Measurements from ENCODE around the gene ABCA3.

ABCA3 gene

DNA sequence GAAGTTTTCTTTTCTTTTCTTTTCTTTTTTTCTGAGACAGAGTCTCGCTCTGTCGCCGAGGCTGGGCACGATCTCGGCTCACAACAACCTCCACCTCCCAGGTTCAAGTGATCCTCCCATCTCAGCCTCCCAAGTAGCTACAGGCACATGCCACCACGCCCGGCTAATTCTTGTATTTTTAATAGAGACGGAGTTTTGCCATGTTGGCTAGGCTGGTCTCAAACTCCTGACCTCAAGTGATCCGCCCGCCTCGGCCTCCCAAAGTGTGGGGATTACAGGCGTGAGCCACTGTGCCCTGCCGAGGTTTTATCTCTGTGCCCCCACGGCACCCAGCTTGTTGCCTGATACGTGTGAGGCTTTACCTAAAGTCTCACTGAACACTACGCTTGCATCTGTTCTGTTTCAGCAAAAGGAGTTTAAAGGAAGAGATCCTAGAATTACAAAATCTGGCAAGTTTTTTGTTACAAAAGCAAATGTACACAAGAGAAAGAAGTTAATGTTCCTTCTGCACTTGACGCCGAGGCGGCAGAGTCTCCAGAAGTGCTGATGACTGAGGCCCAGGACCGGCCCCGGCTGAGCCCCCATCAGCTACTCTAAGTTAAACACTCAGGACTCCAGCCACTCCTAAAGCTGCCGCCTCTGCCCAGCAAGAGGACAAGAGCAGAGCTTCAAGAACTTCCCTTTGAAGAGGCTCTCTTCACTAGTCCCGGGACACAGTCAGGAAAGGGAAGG, 9.2 kb downstream of the ABCA3 start:
- Histone ChIP-seq H3K4me1 (ENCODE audit: control insufficient read depth, insufficient read depth, low read length, poor library complexity, severe bottlenecking) (peaks cover 6% of the 10 kb centered on the region), H3K4me3 (ENCODE audit: extremely low read depth, insufficient read depth, low read length, poor library complexity, severe bottlenecking) (no peak overlapping the region), H3K9me3 (ENCODE audit: control insufficient read depth, low read length) (no peaks in the 10 kb centered on the region), H3K36me3 (ENCODE audit: control insufficient read depth, insufficient read depth, low read length) (no peaks in the 10 kb centered on the region), H3K27ac (ENCODE audit: low read depth, low read length, severe bottlenecking) (no peak overlapping the region)
- 88% methylated on average over 21 to 23 of the region's 23 CpGs for WGBS, 2 experiments (ENCODE audit: insufficient coverage in 2 of 2)

DNA sequence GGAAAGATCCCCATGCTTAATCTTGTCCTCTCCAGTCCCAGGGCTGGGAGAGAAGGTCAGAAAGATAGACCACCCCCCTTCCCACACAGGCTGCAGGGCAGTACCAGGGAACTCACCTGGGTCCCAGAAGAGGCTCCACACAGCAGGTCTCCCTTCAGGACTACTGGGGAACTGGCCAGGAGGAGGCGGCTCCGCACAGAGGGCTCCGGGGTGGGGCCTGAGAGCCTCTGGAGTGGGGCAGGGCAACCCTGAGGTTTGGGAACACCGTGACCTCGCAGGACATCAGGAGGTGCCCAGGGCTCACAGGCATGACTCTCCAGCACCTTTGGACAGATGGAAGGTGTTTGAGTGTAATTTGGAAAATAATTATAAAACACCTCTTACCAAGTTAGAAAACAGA, 11.0 kb downstream of the ABCA3 start:
- Histone ChIP-seq H3K36me3 (ENCODE audit: control insufficient read depth, insufficient read depth, low read length) (no peaks in the 10 kb centered on the region), H3K4me3 (ENCODE audit: extremely low read depth, insufficient read depth, low read length, poor library complexity, severe bottlenecking) (no peak overlapping the region), H3K9me3 (ENCODE audit: control insufficient read depth, low read length) (no peaks in the 10 kb centered on the region), H3K27ac (ENCODE audit: low read depth, low read length, severe bottlenecking) (no peak overlapping the region), H3K4me1 (ENCODE audit: control insufficient read depth, insufficient read depth, low read length, poor library complexity, severe bottlenecking) (no peaks in the 10 kb centered on the region)
- WGBS, 2 experiments (ENCODE audit: insufficient coverage in 2 of 2) = 77 to 83% methylated on average over 3 to 5 of the region's 5 CpGs

DNA sequence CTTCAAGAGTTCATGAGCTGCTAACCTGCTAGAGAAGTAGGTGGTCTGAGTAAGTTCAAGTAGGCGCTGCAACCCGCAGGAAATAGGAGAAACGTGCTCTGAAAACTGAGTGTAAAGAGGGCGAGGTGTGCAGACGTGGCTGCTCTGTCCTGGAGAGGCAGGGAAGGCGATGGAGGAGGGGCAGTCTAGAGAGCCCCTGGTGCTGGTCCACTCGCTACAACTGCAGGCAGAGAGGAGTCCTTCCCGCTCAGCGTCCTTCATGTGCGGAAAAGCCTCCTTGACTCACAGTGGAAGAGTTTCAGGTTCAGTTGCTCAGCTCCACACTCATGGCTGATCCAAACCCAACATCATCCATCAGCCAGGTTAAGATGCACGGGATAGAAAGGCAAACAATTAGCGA, 12.1 kb downstream of the ABCA3 start:
- no peaks in the 10 kb centered on the region for H3K4me1 ChIP-seq (ENCODE audit: control insufficient read depth, insufficient read depth, low read length, poor library complexity, severe bottlenecking)
- WGBS, 2 experiments (ENCODE audit: insufficient coverage in 2 of 2) = 88 to 93% methylated on average over 11 to 12 of the region's 12 CpGs
- no peaks in the 10 kb centered on the region for H3K9me3 ChIP-seq (ENCODE audit: control insufficient read depth, low read length)
- no peaks in the 10 kb centered on the region for H3K36me3 ChIP-seq (ENCODE audit: control insufficient read depth, insufficient read depth, low read length)
- H3K4me3 ChIP-seq (ENCODE audit: extremely low read depth, insufficient read depth, low read length, poor library complexity, severe bottlenecking) = no peak overlapping the region
- no peak overlapping the region for H3K27ac ChIP-seq (ENCODE audit: low read depth, low read length, severe bottlenecking)

DNA sequence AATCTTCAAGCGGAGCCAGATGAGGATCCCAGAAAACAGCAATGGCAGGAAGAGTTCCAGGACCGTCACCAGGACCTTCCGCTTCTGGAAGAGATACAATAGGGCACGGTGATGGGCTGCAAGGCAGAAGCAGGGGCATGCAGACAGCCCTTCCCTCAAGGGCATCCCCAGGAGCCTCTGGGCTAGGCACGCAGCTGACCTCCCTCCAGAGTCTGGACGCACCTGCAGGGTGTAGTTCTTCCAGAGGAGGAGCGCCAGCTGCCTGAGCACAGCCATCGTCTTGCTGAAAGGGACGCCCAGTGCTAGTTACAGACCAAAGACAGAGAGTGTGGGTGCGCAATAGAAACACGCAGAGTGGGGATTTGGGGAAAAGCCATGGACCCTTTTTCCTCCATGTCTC, 14.3 kb downstream of the ABCA3 start:
- Histone ChIP-seq H3K4me3 (ENCODE audit: extremely low read depth, insufficient read depth, low read length, poor library complexity, severe bottlenecking) (no peak overlapping the region), H3K9me3 (ENCODE audit: control insufficient read depth, low read length) (no peaks in the 10 kb centered on the region), H3K27ac (ENCODE audit: low read depth, low read length, severe bottlenecking) (no peak overlapping the region), H3K36me3 (ENCODE audit: control insufficient read depth, insufficient read depth, low read length) (no peaks in the 10 kb centered on the region), H3K4me1 (ENCODE audit: control insufficient read depth, insufficient read depth, low read length, poor library complexity, severe bottlenecking) (no peaks in the 10 kb centered on the region)
- WGBS, 2 experiments (ENCODE audit: insufficient coverage in 2 of 2) = 87 to 91% methylated on average over 10 to 11 of the region's 11 CpGs

DNA sequence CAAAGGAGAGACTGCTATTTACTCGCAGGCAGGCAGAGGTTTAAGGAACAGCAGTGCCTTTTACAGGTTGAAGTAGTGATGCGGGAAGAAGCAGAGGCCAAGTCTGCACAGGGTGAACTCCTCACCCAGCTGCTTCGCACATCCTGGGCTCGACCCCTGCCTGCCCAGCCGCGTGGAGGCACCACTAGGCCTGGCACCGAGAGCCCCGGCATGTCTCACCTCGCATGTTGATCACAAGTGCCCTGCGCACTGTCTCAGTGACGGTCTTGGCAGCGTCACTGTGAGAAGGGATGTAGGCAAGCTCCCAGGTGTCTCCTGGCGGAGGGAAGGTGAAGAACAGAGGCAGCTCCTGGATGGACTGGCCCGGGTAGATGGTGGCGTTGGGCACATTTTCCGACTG, 14.7 kb downstream of the ABCA3 start:
- H3K9me3 ChIP-seq (ENCODE audit: control insufficient read depth, low read length) = no peaks in the 10 kb centered on the region
- no peaks in the 10 kb centered on the region for H3K4me1 ChIP-seq (ENCODE audit: control insufficient read depth, insufficient read depth, low read length, poor library complexity, severe bottlenecking)
- no peaks in the 10 kb centered on the region for H3K36me3 ChIP-seq (ENCODE audit: control insufficient read depth, insufficient read depth, low read length)
- no peak overlapping the region for H3K27ac ChIP-seq (ENCODE audit: low read depth, low read length, severe bottlenecking)
- WGBS, 2 experiments (ENCODE audit: insufficient coverage in 2 of 2) = 84 to 89% methylated on average over 16 of the region's 16 CpGs
- H3K4me3 ChIP-seq (ENCODE audit: extremely low read depth, insufficient read depth, low read length, poor library complexity, severe bottlenecking) = no peak overlapping the region

DNA sequence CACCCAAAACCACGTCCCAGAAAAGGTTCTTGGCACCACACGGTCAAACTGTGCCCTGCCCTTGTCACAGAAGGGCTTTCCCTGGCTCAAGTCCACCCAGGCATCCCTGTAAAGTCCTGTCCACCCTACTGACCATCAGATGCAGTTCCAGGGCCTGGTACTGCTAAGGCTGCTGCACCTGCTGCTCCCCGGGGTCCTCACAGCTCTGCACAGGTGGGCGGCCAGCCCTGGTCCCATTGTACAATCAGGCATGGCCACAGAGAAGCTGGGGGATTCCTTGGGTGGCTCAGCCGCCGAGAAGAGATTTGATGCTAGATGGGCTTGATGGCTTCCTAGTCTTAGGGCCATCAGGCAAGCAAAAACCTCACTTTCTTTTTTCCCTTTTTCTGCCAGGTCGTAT, 15.3 kb downstream of the ABCA3 start:
- 85 to 86% methylated on average over 6 of the region's 7 CpGs for WGBS, 2 experiments (ENCODE audit: insufficient coverage in 2 of 2)
- no peaks in the 10 kb centered on the region for H3K9me3 ChIP-seq (ENCODE audit: control insufficient read depth, low read length)
- no peak overlapping the region for H3K27ac ChIP-seq (ENCODE audit: low read depth, low read length, severe bottlenecking)
- H3K4me3 ChIP-seq (ENCODE audit: extremely low read depth, insufficient read depth, low read length, poor library complexity, severe bottlenecking) = no peak overlapping the region
- H3K4me1 ChIP-seq (ENCODE audit: control insufficient read depth, insufficient read depth, low read length, poor library complexity, severe bottlenecking) = no peaks in the 10 kb centered on the region
- H3K36me3 ChIP-seq (ENCODE audit: control insufficient read depth, insufficient read depth, low read length) = no peaks in the 10 kb centered on the region

DNA sequence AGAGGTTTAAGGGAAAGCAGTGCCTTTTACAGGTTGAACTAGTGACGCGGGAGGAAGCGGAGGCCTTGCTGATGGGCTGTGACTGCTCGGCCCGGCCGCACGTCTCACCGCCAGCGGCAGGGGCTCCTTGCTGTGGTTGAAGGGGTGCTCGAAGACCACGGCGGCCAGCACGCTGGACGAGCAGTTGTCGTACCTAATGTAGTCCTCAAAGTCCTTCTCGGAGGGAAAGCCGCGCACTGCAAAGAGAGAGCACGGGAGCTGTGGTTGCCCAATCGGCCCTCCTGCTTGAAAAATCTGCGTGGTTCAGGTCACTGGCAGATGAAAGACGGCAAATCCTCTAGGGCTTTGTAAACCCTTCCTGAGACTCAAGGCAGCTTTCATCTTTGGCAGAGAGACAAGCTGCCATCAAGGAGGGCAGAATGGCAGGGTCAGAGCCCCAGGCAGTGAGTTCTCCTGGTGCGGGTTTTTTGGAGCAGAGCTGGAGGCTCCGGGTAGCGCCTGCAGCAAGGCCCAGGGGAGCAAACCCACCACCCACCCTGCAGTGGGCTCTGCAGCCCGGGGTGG, 16.1 kb downstream of the ABCA3 start:
- H3K9me3 ChIP-seq (ENCODE audit: control insufficient read depth, low read length) = no peaks in the 10 kb centered on the region
- H3K4me1 ChIP-seq (ENCODE audit: control insufficient read depth, insufficient read depth, low read length, poor library complexity, severe bottlenecking) = no peaks in the 10 kb centered on the region
- 90 to 92% methylated on average over 23 to 25 of the region's 26 CpGs for WGBS, 2 experiments (ENCODE audit: insufficient coverage in 2 of 2)
- no peak overlapping the region for H3K27ac ChIP-seq (ENCODE audit: low read depth, low read length, severe bottlenecking)
- no peak overlapping the region for H3K4me3 ChIP-seq (ENCODE audit: extremely low read depth, insufficient read depth, low read length, poor library complexity, severe bottlenecking)
- no peaks in the 10 kb centered on the region for H3K36me3 ChIP-seq (ENCODE audit: control insufficient read depth, insufficient read depth, low read length)

DNA sequence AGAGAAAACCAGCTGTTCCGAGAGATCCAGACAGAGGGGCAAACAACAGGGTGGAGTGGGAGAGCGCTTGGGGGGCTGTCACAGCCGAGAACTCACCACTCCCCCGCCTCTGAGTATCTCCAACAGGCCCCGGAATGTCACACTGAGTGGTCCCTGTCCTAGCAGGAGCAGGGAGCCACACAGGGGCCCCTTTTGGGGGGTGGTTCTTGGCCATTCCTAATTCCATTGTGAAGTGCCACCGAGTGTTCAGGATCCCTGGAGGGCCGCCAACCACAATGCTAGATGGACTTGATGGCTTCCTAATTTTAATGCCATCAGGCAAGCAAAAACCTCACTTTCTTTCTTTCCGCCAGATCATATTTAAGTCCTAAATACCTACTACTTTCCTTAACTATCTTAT, 16.8 kb downstream of the ABCA3 start:
- WGBS, 2 experiments (ENCODE audit: insufficient coverage in 2 of 2) = 76 to 97% methylated on average over 5 to 8 of the region's 8 CpGs
- Histone ChIP-seq H3K4me3 (ENCODE audit: extremely low read depth, insufficient read depth, low read length, poor library complexity, severe bottlenecking) (no peak overlapping the region), H3K9me3 (ENCODE audit: control insufficient read depth, low read length) (no peaks in the 10 kb centered on the region), H3K36me3 (ENCODE audit: control insufficient read depth, insufficient read depth, low read length) (no peaks in the 10 kb centered on the region), H3K27ac (ENCODE audit: low read depth, low read length, severe bottlenecking) (no peak overlapping the region), H3K4me1 (ENCODE audit: control insufficient read depth, insufficient read depth, low read length, poor library complexity, severe bottlenecking) (no peaks in the 10 kb centered on the region)

DNA sequence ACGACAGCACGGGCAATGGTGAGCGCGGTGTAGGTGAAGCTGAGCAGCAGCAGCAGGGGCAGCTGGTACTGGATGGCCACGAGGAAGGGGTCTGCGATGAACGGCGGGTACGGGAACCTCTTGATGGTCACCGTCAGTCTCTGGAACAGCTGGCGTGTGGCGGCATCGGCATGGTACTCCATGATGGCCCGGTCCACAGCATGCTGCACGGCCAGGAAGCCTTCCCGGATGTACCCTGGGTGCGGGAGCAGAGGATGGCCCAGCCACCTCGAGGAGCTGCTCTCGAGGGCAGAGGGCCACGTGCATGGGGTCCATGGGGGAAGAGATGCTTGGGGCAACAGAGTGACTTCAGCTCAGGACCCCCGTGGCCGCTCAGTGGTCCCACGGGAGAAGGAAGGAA, 20.9 kb downstream of the ABCA3 start:
- H3K27ac ChIP-seq (ENCODE audit: low read depth, low read length, severe bottlenecking) = no peak overlapping the region
- H3K4me1 ChIP-seq (ENCODE audit: control insufficient read depth, insufficient read depth, low read length, poor library complexity, severe bottlenecking) = no peaks in the 10 kb centered on the region
- H3K36me3 ChIP-seq (ENCODE audit: control insufficient read depth, insufficient read depth, low read length) = no peaks in the 10 kb centered on the region
- H3K9me3 ChIP-seq (ENCODE audit: control insufficient read depth, low read length) = no peaks in the 10 kb centered on the region
- no peak overlapping the region for H3K4me3 ChIP-seq (ENCODE audit: extremely low read depth, insufficient read depth, low read length, poor library complexity, severe bottlenecking)
- 91 to 92% methylated on average over 16 to 20 of the region's 23 CpGs for WGBS, 2 experiments (ENCODE audit: insufficient coverage in 2 of 2)

DNA sequence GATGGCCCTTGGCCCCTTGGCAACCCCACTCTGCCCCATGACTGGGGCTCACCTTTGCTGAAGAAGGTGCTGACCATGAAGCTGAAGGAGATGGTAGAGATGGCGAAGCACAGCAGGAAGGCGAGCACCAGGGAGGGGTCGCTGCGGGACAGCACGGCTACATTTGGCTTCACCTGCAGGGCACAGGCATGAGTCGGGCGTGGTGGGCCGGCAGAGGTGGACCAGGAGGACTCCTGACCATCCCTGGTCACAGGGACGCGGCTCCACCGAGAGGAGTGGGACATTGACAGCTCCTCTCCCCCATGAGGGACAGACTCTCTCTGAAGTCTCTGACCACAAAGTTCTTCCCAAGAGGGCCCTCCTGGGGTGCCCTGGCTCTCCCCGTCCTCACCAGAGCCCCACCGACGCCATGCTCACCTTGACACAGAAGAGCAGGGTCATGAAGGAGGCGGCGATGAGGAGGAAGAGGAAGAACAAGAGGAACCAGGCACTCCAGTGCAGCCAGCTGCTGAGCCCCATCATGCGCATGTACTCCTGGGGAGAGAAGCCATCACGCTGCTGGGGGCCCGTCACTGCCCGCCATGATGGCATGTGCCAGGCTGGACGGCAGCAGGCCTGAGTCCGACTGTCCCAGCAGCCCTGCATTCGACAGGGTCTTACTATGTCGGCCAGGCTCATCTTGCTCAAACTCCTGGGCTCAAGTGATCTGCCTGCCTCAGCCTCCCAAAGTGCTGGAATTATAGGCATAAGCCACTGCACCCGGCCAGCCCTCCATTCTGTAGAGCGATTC, 23.1 kb downstream of the ABCA3 start:
- no peaks in the 10 kb centered on the region for H3K36me3 ChIP-seq (ENCODE audit: control insufficient read depth, insufficient read depth, low read length)
- no peak overlapping the region for H3K27ac ChIP-seq (ENCODE audit: low read depth, low read length, severe bottlenecking)
- H3K9me3 ChIP-seq (ENCODE audit: control insufficient read depth, low read length) = no peaks in the 10 kb centered on the region
- no peak overlapping the region for H3K4me3 ChIP-seq (ENCODE audit: extremely low read depth, insufficient read depth, low read length, poor library complexity, severe bottlenecking)
- H3K4me1 ChIP-seq (ENCODE audit: control insufficient read depth, insufficient read depth, low read length, poor library complexity, severe bottlenecking) = no peaks in the 10 kb centered on the region
- WGBS, 2 experiments (ENCODE audit: insufficient coverage in 2 of 2) = 93 to 95% methylated on average over 25 of the region's 26 CpGs
